WI38 (cell line): ENCODE measurements around the gene FGF14.
"Not testable (repeated sequence)": the region's sequence is repeated elsewhere in the genome, so short reads cannot be mapped to it uniquely, and the experiment has no call there.

ENCODE experiments used
- H3K4me3 ChIP-seq: 2 replicates; pipeline ENCODE4 v1.5.1; 2011; ENCODE audit warnings: low read depth, mild to moderate bottlenecking, control low read depth, low read length
- CTCF ChIP-seq: IDR thresholded peaks from 2 replicates; pipeline ENCODE4 v1.5.1; 2012; ENCODE audit warnings: low read depth, mild to moderate bottlenecking, control low read depth, low read length

The FGF14 gene

GRCh38 chr13:102100234-102100633 lies 301.6 kb downstream of the FGF14 start:
- no peak for TF ChIP-seq CTCF
- no peak overlapping the region for H3K4me3 ChIP-seq

DNA sequence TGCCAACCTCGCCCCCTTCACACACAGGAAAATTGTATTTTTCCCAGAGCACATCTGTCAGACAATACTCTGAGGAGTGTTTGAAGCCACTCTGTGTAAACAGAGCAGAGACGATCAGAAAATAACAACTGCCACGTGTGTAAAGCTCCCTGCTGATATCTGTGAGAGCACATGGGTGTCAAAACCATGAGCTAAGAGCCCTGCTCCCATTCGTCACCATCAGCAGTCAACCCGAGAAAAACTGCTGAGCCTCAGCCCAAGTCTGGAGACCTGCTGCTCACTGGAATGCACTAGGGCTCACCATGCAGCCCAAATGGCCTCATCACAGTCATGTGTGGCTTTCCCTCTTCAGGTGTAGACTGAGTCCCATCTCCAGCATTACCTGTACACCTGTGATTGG lies 304.1 kb downstream of the FGF14 start:
- no peak for TF ChIP-seq CTCF
- H3K4me3 ChIP-seq, result no peak overlapping the region

DNA sequence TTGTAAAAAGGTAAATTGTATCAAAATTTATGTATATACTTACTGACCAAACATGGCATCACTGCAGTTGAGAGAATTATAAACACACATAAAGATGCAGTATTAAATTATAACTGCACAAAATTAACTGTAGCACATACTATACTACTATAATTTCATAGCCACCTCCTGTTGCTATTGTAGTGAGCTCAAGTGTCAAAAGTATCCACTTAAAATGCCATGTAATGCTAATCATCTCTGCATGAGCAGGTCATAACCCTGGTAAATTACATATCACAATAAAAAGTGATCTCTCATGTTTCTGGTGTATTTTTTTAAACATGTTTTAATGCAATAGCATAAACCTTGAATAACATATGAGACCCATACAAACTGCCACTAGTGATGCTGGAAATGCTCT lies 308.6 kb downstream of the FGF14 start:
- H3K4me3 ChIP-seq, result not testable (repeated sequence)

- TF ChIP-seq CTCF, result no peak
- no peak overlapping the region for H3K4me3 ChIP-seq
Observed at GRCh38 chr13:102091231-102091630, 310.6 kb downstream of the FGF14 start.

DNA sequence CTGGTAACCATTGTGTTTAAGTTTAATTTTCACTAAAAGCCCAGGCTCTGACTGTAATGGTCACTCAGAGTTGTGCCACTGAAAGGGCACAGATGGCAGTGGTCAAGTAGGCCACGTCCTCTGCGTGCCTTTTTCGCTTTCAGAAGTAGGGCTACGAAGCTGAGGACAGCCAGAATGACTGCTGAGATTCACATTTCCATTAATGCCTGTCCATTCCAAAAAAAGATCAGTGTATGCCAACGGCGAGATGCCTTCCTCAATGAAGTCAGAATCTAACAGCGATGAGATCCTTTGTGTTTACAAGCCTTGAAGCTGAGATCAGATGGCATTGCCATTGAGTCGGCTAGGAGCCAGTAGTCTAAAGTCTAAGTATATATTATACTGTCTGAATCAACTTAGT lies 311.3 kb downstream of the FGF14 start:
- H3K4me3 ChIP-seq, result no peak overlapping the region
- no peak for TF ChIP-seq CTCF

DNA sequence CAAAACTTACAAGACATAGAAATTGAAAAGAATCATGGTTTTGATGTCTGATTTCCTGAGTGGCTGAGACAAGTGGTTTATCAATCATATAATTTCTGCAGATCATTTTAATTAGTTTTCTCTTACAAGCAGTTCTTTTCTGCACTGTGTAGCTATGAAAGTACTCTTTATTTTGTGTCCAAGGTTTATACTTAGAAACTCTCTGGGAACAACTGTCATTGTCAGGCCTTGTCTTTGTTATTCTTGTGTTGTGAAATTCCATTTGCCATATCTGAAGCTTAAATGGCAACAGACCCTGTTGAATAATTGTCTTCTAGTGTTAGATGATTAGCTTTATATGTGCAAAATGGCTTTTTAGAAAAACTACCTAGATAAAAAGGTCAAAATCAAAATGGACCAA lies 312.1 kb downstream of the FGF14 start:
- no peak for TF ChIP-seq CTCF

GRCh38 chr13:102089177-102089576 lies 312.7 kb downstream of the FGF14 start:
- TF ChIP-seq CTCF, result no peak

More for the DNA sequence above, 312.1 kb downstream of the FGF14 start:
- H3K4me3 ChIP-seq, result no peak overlapping the region

DNA sequence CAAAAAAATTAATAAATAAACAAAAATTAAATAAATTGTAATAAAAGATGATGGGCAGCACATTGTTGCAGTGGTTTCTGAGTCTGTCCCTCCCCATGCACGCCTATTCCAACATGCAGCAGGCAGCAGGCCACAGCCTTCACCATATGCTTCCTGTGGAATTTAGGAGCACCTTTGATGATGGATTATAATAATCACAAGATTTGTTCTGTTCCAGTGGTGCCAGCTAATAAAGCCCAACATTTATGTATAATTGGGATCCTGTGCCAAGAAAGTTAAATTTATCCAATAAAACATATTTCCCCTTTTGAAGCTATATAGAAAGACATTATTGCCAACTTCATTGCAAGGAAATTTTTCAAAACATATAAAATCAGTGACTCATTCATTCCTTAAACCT lies 328.6 kb downstream of the FGF14 start:
- no peak for TF ChIP-seq CTCF
- no peak overlapping the region for H3K4me3 ChIP-seq

More at GRCh38 chr13:102089177-102089576, 312.7 kb downstream of the FGF14 start:
- no peak overlapping the region for H3K4me3 ChIP-seq
